Measurements from ENCODE around the gene KLF7.

DNA sequence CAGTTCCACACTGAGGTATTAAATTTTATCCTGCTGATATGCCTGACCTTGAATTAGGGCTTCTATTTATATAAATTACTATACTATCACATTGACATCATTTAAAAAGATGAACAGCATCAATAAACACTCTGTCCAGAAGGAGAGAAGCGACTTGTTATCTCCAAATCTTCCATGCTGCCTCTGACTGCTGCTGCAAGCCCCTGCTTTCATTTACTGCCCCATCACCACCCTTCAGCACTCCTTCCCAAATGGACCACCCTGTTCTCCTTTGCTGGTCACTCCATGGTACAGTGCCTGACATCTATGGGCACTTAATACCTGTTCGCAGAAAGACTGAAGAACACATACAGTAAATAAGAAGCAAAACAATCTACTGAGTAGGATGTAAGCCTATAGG, 48.1 kb downstream of the KLF7 start:
- TF ChIP-seq, protein P1, sequence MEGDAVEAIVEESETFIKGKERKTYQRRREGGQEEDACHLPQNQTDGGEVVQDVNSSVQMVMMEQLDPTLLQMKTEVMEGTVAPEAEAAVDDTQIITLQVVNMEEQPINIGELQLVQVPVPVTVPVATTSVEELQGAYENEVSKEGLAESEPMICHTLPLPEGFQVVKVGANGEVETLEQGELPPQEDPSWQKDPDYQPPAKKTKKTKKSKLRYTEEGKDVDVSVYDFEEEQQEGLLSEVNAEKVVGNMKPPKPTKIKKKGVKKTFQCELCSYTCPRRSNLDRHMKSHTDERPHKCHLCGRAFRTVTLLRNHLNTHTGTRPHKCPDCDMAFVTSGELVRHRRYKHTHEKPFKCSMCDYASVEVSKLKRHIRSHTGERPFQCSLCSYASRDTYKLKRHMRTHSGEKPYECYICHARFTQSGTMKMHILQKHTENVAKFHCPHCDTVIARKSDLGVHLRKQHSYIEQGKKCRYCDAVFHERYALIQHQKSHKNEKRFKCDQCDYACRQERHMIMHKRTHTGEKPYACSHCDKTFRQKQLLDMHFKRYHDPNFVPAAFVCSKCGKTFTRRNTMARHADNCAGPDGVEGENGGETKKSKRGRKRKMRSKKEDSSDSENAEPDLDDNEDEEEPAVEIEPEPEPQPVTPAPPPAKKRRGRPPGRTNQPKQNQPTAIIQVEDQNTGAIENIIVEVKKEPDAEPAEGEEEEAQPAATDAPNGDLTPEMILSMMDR (IDR thresholded peaks at IDR 0.05; ENCODE audit: low read length), result no peak
- TF ChIP-seq EZH2 (optimal IDR thresholded peaks at IDR 0.05; ENCODE audit: low read depth, low read length), result no peak
- TF ChIP-seq EZH2phosphoT487 (IDR thresholded peaks at IDR 0.05; ENCODE audit: low read length), result no peak

Data from MM.1S (cell line).